Effector CD8-positive, alpha-beta T cell (primary cell): ENCODE results near the gene KRTAP2-4.
"Not testable (repeated sequence)": the region's sequence is repeated elsewhere in the genome, so short reads cannot be mapped to it uniquely, and the experiment has no call there.

Experiments
- DNase-seq: peaks from one replicate; lab custom pipeline; 2025; lab: John Stamatoyannopoulos, UW

The KRTAP2-4 gene

GRCh38 chr17:41071606-41072360 is 6.1 kb upstream of the KRTAP2-4 start:
- DNase-seq, result no peak

- DNase-seq, result no peak
These were observed 3.4 kb upstream of the KRTAP2-4 start for GRCh38 chr17:41069031-41069430.

GRCh38 chr17:41067281-41067680 is 1.6 kb upstream of the KRTAP2-4 start:
- DNase-seq, result no peak

- DNase-seq, result not testable (repeated sequence)
These were observed 526 bp downstream of the KRTAP2-4 start for GRCh38 chr17:41065016-41065689.

- no peak for DNase-seq
These were observed 1.4 kb downstream of the KRTAP2-4 start for GRCh38 chr17:41064301-41064700.

GRCh38 chr17:41063449-41063848 is 2.2 kb downstream of the KRTAP2-4 start:
- no peak for DNase-seq

GRCh38 chr17:41061964-41062363 is 3.7 kb downstream of the KRTAP2-4 start:
- DNase-seq, result no peak

- no peak for DNase-seq
These were observed 5.6 kb downstream of the KRTAP2-4 start, which contains the start of gene KRTAP2-3 for GRCh38 chr17:41060052-41060604. TSS of gene KRTAP2-3 (minus strand) at chr17:41060114. CDS start at chr17:41060050, 64 bp downstream.

- DNase-seq, result not testable (repeated sequence)
These were observed 6.2 kb downstream of the KRTAP2-4 start for GRCh38 chr17:41059276-41060051.

- DNase-seq, result no peak
These were observed 6.9 kb downstream of the KRTAP2-4 start for GRCh38 chr17:41058741-41059140.

GRCh38 chr17:41057547-41057946 is 8.1 kb downstream of the KRTAP2-4 start:
- no peak for DNase-seq

GRCh38 chr17:41055130-41055529 is 10.5 kb downstream of the KRTAP2-4 start, which contains the start of gene KRTAP2-2:
TSS of gene KRTAP2-2 (minus strand) at chr17:41055230. CDS start at chr17:41055211, 19 bp downstream.
- DNase-seq, result not testable (repeated sequence)

- not testable (repeated sequence) for DNase-seq
These were observed 11.1 kb downstream of the KRTAP2-4 start for GRCh38 chr17:41054556-41054955.

GRCh38 chr17:41054025-41054424 is 11.7 kb downstream of the KRTAP2-4 start:
- DNase-seq, result no peak

- DNase-seq, result no peak
These were observed 13.1 kb downstream of the KRTAP2-4 start for GRCh38 chr17:41052566-41052965.

- no peak for DNase-seq
These were observed 16.6 kb downstream of the KRTAP2-4 start for GRCh38 chr17:41049110-41049509.

- DNase-seq, result no peak
These were observed 17.2 kb downstream of the KRTAP2-4 start for GRCh38 chr17:41048441-41048840.

- not testable (repeated sequence) for DNase-seq
These were observed 18.8 kb downstream of the KRTAP2-4 start, which contains the start of gene KRTAP2-1 for GRCh38 chr17:41046735-41047465. TSS of gene KRTAP2-1 (minus strand) at chr17:41047316. CDS start at chr17:41047267, 49 bp downstream.

- DNase-seq, result no peak
These were observed 22.7 kb downstream of the KRTAP2-4 start for GRCh38 chr17:41042953-41043352.

- DNase-seq, result not testable (repeated sequence)
These were observed 24.7 kb downstream of the KRTAP2-4 start, which contains the start of gene KRTAP1-1 for GRCh38 chr17:41040783-41041571. TSS of gene KRTAP1-1 (minus strand) at chr17:41041450. CDS start at chr17:41041397, 53 bp downstream.
